ENCODE data around the gene MAL. TPM values are rescaled to one million over a fixed set of nuclear protein-coding genes. Genes with fewer than 3 reads are reported as not detected.

The MAL gene
- total and polyA plus RNA-seq, 2 of the 13 experiments (the other 11 are each of a cell fraction or from before 2014, with no cell fraction given), result not detected

GRCh38 chr2:94982675-94983074 is 42.8 kb upstream of the MAL start:
- Histone ChIP-seq H2AFZ (ENCODE audit: low read length) (no peak overlapping the region), H3K4me1 (ENCODE audit: insufficient read depth, low read length) (no peaks in the 10 kb centered on the region), H4K20me1 (ENCODE audit: insufficient read depth, low read length) (no peaks in the 10 kb centered on the region), H3K27ac (ENCODE audit: extremely low read length, insufficient read depth, low read length) (no peak overlapping the region), H3K36me3 (replicated peaks in 1 of 2; ENCODE audit: control insufficient read depth in 1 of 2, insufficient read depth in 2 of 2, low read length in 2 of 2) (no peaks in the 10 kb centered on the region), H3K27me3 (ENCODE audit: control insufficient read depth in 1 of 2, insufficient read depth in 2 of 2, low read length in 2 of 2) (peaks cover 6 to 38% of the 10 kb centered on the region in 2 experiments; a peak in 4 of 5 replicates), H3K4me2 (ENCODE audit: low read depth, low read length) (no peak overlapping the region), H3K9me3 (ENCODE audit: low read length) (no peaks in the 10 kb centered on the region), H3K9ac (ENCODE audit: insufficient read depth, low read depth, low read length) (no peak overlapping the region), H3K4me3 (replicated peaks in 1 of 3; ENCODE audit: insufficient read depth in 1 of 3, low read depth in 2 of 3, low read length in 3 of 3) (no peak overlapping the region), H3K79me2 (ENCODE audit: insufficient read depth, low read length) (no peaks in the 10 kb centered on the region)
- WGBS (ENCODE audit: low lambda C conversion rate), result 0% methylated on average over 2 of the region's 3 CpGs
- ChIA-PET CTCF (ENCODE audit: low intra/inter-chr PET ratio, low total read pairs) (no interaction called here), POLR2A (no interaction called here)
- ATAC-seq (no peak), FAIRE-seq (no peak), DNase-seq (ENCODE audit: low spot score) (no peak)
- intact Hi-C loops (cut with micrococcal nuclease; ENCODE audit: unreplicated experiment) (no loop called here), in situ Hi-C loops (cut with HindIII; ENCODE audit: extremely low pct_ligation_motif_present, low pct_unique_long_range_greater_than_20kb) (no loop called here)
- no TSS peak for BruUV-seq (replicated peaks)
- TF ChIP-seq ZBTB26 (CRISPR knock-in tag; IDR thresholded peaks at IDR 0.05; ENCODE audit: borderline replicate concordance) (no peak), IRF1 (CRISPR knock-in tag; IDR thresholded peaks at IDR 0.05; ENCODE audit: low read depth) (no peak), HOMEZ (CRISPR knock-in tag; IDR thresholded peaks at IDR 0.05; ENCODE audit: low read depth) (no peak), KLF6 (CRISPR knock-in tag; IDR thresholded peaks at IDR 0.05) (no peak), EP300 (IDR thresholded peaks at IDR 0.05; ENCODE audit: low read depth in 2 of 2, low read length in 2 of 2) (no peak), EP300 (CRISPR knock-in tag; IDR thresholded peaks at IDR 0.05; ENCODE audit: borderline replicate concordance) (no peak), ZNF264 (CRISPR knock-in tag; IDR thresholded peaks at IDR 0.05) (no peak), ZNF10 (CRISPR knock-in tag; IDR thresholded peaks at IDR 0.05; ENCODE audit: borderline replicate concordance, low read depth) (no peak), ZNF44 (CRISPR knock-in tag; IDR thresholded peaks at IDR 0.05) (no peak), ZNF432 (CRISPR knock-in tag; IDR thresholded peaks at IDR 0.05; ENCODE audit: borderline replicate concordance) (no peak), NFIB (CRISPR knock-in tag; IDR thresholded peaks at IDR 0.05; ENCODE audit: borderline replicate concordance) (no peak), DZIP1 (CRISPR knock-in tag; IDR thresholded peaks at IDR 0.05) (no peak), TGIF2 (CRISPR knock-in tag; IDR thresholded peaks at IDR 0.05) (no peak), ZBTB25 (CRISPR knock-in tag; IDR thresholded peaks at IDR 0.05) (no peak), PITX1 (CRISPR knock-in tag; IDR thresholded peaks at IDR 0.05) (no peak), HHEX (CRISPR knock-in tag; IDR thresholded peaks at IDR 0.05) (no peak)

Data from HepG2 (cell line).